ENCODE results near the gene ESYT2.
"Not testable (repeated sequence)": the region's sequence is repeated elsewhere in the genome, so short reads cannot be mapped to it uniquely, and the experiment has no call there.

The ESYT2 gene, protein sequence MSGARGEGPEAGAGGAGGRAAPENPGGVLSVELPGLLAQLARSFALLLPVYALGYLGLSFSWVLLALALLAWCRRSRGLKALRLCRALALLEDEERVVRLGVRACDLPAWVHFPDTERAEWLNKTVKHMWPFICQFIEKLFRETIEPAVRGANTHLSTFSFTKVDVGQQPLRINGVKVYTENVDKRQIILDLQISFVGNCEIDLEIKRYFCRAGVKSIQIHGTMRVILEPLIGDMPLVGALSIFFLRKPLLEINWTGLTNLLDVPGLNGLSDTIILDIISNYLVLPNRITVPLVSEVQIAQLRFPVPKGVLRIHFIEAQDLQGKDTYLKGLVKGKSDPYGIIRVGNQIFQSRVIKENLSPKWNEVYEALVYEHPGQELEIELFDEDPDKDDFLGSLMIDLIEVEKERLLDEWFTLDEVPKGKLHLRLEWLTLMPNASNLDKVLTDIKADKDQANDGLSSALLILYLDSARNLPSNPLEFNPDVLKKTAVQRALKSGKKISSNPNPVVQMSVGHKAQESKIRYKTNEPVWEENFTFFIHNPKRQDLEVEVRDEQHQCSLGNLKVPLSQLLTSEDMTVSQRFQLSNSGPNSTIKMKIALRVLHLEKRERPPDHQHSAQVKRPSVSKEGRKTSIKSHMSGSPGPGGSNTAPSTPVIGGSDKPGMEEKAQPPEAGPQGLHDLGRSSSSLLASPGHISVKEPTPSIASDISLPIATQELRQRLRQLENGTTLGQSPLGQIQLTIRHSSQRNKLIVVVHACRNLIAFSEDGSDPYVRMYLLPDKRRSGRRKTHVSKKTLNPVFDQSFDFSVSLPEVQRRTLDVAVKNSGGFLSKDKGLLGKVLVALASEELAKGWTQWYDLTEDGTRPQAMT

DNA sequence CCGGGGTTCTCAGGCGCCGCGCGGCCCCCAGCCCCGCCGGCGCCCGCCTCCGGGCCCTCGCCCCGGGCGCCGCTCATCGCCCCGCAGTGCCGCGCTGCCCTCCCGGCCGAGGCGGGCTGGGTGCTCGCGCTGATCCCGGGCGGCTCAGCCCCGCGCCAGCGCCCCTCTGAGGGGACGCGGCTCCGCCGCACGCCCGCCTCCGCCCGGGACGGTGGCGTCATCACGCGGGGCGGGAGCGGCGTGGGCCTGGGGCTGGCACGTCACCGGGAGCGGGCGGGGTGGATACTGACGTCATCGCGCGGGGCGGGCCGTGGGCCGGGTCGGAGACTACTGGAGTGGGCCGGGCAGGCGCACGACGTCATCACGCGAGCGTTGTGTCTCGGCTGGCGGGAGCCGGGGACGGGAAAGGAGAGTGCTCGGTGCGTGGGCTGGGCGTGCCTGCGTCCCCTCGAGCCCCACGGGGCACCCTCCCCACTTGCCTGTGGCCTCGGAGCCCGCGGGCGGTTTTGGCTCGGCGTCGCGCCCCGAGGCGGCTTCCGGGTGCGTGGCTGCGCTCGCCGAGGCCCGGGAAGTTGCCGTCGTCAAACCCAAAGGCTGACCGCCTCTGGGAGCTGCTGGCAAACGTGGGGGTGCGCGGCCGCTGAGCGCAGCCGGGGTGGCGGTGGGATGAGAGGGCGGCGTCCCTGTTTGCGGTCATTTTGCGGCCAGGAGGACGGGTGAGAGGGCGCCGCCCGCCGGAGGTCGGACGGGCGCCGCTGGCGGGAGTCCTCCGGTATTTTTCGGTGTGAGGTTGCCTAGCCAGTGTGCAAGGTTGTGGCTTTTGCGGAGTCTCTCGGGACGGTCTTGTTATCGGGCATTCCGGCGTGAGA, at the start of gene ESYT2:
Gene ESYT2 (minus strand): TSS at position 168 of the 869 bp plus-strand sequence. CDS start 91 bp downstream, at position 77.
- H2AFZ ChIP-seq (ENCODE audit: low read length) = peak within 1 kb of the TSS; percentile 84
- no peaks in the 10 kb centered on the region for H3K9me3 ChIP-seq (replicated peaks; ENCODE audit: insufficient read depth, low read length)
- DNase-seq = peak; percentile 99
- H3K27me3 ChIP-seq (replicated peaks; ENCODE audit: insufficient read depth, low read length) = no peaks in the 10 kb centered on the region
- H3K27ac ChIP-seq (ENCODE audit: low read length) = peak within 1 kb of the TSS; percentile 89
- H3K9ac ChIP-seq (ENCODE audit: low read length) = peak within 1 kb of the TSS; percentile 92
- H3K4me2 ChIP-seq (ENCODE audit: low read depth, low read length) = peak within 1 kb of the TSS; percentile 81
- TF ChIP-seq, protein P1, sequence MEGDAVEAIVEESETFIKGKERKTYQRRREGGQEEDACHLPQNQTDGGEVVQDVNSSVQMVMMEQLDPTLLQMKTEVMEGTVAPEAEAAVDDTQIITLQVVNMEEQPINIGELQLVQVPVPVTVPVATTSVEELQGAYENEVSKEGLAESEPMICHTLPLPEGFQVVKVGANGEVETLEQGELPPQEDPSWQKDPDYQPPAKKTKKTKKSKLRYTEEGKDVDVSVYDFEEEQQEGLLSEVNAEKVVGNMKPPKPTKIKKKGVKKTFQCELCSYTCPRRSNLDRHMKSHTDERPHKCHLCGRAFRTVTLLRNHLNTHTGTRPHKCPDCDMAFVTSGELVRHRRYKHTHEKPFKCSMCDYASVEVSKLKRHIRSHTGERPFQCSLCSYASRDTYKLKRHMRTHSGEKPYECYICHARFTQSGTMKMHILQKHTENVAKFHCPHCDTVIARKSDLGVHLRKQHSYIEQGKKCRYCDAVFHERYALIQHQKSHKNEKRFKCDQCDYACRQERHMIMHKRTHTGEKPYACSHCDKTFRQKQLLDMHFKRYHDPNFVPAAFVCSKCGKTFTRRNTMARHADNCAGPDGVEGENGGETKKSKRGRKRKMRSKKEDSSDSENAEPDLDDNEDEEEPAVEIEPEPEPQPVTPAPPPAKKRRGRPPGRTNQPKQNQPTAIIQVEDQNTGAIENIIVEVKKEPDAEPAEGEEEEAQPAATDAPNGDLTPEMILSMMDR (IDR thresholded peaks at IDR 0.05; ENCODE audit: low read length) = peak; percentile 30
- TF ChIP-seq EZH2 (optimal IDR thresholded peaks at IDR 0.05; ENCODE audit: low read depth, low read length) (no peak), EZH2phosphoT487 (IDR thresholded peaks at IDR 0.05; ENCODE audit: low read length) (no peak)
- H3K36me3 ChIP-seq (replicated peaks; ENCODE audit: insufficient read depth, low read length) = no peaks in the 10 kb centered on the region
- peak within 1 kb of the TSS; percentile 92 for H3K4me3 ChIP-seq (ENCODE audit: low read length)
- peaks cover 13% of the 10 kb centered on the region for H3K4me1 ChIP-seq (ENCODE audit: low read length)
- peaks cover 37% of the 10 kb centered on the region for H3K79me2 ChIP-seq (ENCODE audit: low read length)
- no peaks in the 10 kb centered on the region for H4K20me1 ChIP-seq (ENCODE audit: insufficient read depth, low read length)
- H3K9me2 ChIP-seq (replicated peaks; ENCODE audit: insufficient read depth, low read length) = no peaks in the 10 kb centered on the region
- H3F3A ChIP-seq (ENCODE audit: insufficient read depth, low read length) = peaks cover 26% of the 10 kb centered on the region

DNA sequence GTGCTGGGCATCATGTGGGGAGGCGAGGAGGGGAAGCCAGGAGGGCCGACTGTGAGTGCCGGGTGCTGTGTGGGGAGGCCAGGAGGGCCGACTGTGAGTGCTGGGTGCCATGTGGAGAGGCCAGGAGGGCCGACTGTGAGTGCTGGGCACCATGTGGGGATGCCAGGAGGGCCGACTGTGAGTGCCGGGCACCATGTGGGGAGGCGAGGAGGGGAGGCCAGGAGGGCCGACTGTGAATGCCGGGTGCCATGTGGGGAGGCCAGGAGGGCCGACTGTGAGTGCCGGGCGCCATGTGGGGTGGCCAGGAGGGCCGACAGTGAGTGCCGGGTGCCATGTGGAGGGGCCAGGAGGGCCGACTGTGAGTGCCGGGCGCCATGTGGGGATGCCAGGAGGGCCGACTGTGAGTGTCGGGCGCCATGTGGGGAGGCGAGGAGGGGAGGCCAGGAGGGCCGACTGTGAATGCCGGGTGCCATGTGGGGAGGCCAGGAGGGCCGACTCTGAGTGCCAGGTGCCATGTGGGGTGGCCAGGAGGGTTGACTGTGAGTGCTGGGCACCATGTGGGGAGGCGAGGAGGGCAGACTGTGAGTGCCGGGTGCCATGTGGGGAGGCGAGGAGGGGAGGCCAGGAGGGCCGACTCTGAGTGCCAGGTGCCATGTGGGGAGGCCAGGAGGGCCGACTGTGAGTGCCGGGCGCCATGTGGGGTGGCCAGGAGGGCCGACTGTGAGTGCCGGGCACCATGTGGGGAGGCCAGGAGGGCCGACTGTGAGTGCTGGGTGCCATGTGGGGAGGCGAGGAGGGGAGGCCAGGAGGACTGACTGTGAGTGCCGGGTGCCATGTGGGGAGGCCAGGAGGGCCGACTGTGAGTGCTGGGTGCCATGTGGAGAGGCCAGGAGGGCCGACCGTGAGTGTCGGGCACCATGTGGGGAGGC, 49.1 kb upstream of the ESYT2 start:
- not testable (repeated sequence) for H3K27ac ChIP-seq (ENCODE audit: low read length); H3K9me2 ChIP-seq (replicated peaks; ENCODE audit: insufficient read depth, low read length); H3K9ac ChIP-seq (ENCODE audit: low read length); H3K27me3 ChIP-seq (replicated peaks; ENCODE audit: insufficient read depth, low read length); H4K20me1 ChIP-seq (ENCODE audit: insufficient read depth, low read length); H3K4me2 ChIP-seq (ENCODE audit: low read depth, low read length); H3K36me3 ChIP-seq (replicated peaks; ENCODE audit: insufficient read depth, low read length); H3K79me2 ChIP-seq (ENCODE audit: low read length); H2AFZ ChIP-seq (ENCODE audit: low read length); H3F3A ChIP-seq (ENCODE audit: insufficient read depth, low read length); DNase-seq; H3K9me3 ChIP-seq (replicated peaks; ENCODE audit: insufficient read depth, low read length); H3K4me1 ChIP-seq (ENCODE audit: low read length); H3K4me3 ChIP-seq (ENCODE audit: low read length)

DNA sequence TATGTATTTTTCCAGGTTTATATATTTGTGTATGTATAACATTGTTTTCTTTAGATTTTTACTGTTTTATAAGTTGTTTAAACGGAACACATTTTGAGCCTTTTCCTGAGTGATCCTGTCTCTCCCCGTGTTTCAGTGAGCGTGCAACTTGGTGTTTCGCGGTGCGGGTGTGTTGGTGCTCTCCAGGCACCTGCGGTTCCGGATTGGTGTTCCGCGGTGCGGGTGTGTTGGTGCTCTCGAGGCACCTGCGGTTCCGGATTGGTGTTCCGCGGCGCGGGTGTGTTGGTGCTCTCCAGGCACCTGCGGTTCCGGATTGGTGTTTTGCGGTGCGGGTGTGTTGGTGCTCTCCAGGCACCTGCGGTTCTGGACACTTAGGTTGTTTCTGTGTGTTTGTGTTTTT, 47.7 kb upstream of the ESYT2 start:
- no peak for DNase-seq
- no peak for TF ChIP-seq EZH2 (optimal IDR thresholded peaks at IDR 0.05; ENCODE audit: low read depth, low read length)
- TF ChIP-seq, protein P1 (IDR thresholded peaks at IDR 0.05; ENCODE audit: low read length) = no peak
- no peak for TF ChIP-seq EZH2phosphoT487 (IDR thresholded peaks at IDR 0.05; ENCODE audit: low read length)
- Histone ChIP-seq H3K4me1 (ENCODE audit: low read length) (no peaks in the 10 kb centered on the region), H3K9me2 (replicated peaks; ENCODE audit: insufficient read depth, low read length) (no peaks in the 10 kb centered on the region), H3K4me2 (ENCODE audit: low read depth, low read length) (no peak overlapping the region), H3K36me3 (replicated peaks; ENCODE audit: insufficient read depth, low read length) (no peaks in the 10 kb centered on the region), H4K20me1 (ENCODE audit: insufficient read depth, low read length) (no peaks in the 10 kb centered on the region), H3F3A (ENCODE audit: insufficient read depth, low read length) (no peaks in the 10 kb centered on the region), H3K9me3 (replicated peaks; ENCODE audit: insufficient read depth, low read length) (no peaks in the 10 kb centered on the region), H3K4me3 (ENCODE audit: low read length) (no peak overlapping the region), H2AFZ (ENCODE audit: low read length) (no peak overlapping the region), H3K27ac (ENCODE audit: low read length) (no peak overlapping the region), H3K79me2 (ENCODE audit: low read length) (no peaks in the 10 kb centered on the region), H3K9ac (ENCODE audit: low read length) (no peak overlapping the region), H3K27me3 (replicated peaks; ENCODE audit: insufficient read depth, low read length) (no peaks in the 10 kb centered on the region)
